Measurements from ENCODE around the gene SH3BP1. TPM values are rescaled to one million over a fixed set of nuclear protein-coding genes. Genes with fewer than 3 reads are reported as not detected.

Gene SH3BP1
- total and polyA plus RNA-seq, 2 of the 13 experiments (the other 11 are each of a cell fraction or from before 2014, with no cell fraction given) = 8.4 to 18.5 TPM

DNA sequence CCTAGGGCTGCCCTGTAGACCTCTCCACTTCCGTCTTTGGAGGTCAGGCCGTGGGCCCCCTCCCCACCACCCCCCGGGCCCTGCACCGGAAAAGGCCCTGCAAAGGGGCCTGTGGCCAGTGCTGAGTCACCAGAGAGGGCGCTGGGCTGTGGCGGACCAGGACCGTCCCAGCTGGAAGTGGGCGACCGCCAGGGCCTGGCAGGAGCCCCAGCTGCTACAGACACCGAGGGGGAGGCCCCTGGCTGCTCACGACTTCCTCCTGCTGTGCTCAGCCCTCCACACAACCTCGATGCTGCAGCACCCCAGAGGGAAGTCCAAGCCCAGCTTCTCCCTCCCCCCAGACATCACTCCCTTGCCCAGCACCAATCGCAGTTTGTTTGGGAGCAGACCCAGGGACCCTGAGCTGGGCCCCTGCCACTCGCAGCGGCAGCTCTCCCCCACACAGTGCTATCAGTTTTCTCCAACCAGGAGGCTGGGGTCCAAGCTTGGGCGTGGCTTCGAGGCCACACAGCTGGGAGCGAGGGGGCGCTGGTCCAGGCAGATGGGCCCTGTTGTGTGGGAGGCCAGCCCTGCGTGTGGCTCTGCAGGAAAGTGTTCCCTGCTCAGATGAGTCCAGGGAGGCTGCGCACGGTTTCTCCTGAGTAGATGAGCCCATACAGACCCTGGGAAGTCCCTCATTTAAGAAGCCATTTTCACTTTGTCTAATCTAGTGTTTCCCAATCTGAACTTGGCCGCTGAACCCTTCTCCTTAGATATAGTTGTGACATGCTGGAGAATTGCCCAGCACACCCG lies 5.6 kb upstream of the SH3BP1 start (continued):
- TF ChIP-seq EP300 (IDR thresholded peaks at IDR 0.05; ENCODE audit: low read depth in 2 of 2, low read length in 2 of 2) (peak in 1 of 2 experiments; percentile 4; a peak in 1 of 4 replicates), EP300 (CRISPR knock-in tag; IDR thresholded peaks at IDR 0.05; ENCODE audit: borderline replicate concordance) (no peak), ZNF83 (CRISPR knock-in tag; IDR thresholded peaks at IDR 0.05; ENCODE audit: borderline replicate concordance) (no peak), HOXA7 (CRISPR knock-in tag; IDR thresholded peaks at IDR 0.05) (no peak), HCFC1 (IDR thresholded peaks at IDR 0.05; ENCODE audit: low read depth, low read length) (no peak), TCF12 (IDR thresholded peaks at IDR 0.05) (no peak), TCF12 (CRISPR knock-in tag; IDR thresholded peaks at IDR 0.05) (peak; percentile 71), PAX8 (CRISPR knock-in tag; IDR thresholded peaks at IDR 0.05; ENCODE audit: borderline replicate concordance) (no peak), KLF12 (CRISPR knock-in tag; IDR thresholded peaks at IDR 0.05; ENCODE audit: borderline replicate concordance) (0 out of 2 replicates have a peak, but pooled peaks have one; percentile 45), ZNF34 (CRISPR knock-in tag; IDR thresholded peaks at IDR 0.05; ENCODE audit: borderline replicate concordance) (no peak), ZNF724P (CRISPR knock-in tag; IDR thresholded peaks at IDR 0.05; ENCODE audit: borderline replicate concordance) (no peak), TOE1 (CRISPR knock-in tag; IDR thresholded peaks at IDR 0.05) (0 out of 2 replicates have a peak, but pooled peaks have one; percentile 14), ZSCAN22 (CRISPR knock-in tag; IDR thresholded peaks at IDR 0.05) (peak; percentile 21; the same call in 1 of the 2 replicates)
- TF ChIP-seq, protein P1, sequence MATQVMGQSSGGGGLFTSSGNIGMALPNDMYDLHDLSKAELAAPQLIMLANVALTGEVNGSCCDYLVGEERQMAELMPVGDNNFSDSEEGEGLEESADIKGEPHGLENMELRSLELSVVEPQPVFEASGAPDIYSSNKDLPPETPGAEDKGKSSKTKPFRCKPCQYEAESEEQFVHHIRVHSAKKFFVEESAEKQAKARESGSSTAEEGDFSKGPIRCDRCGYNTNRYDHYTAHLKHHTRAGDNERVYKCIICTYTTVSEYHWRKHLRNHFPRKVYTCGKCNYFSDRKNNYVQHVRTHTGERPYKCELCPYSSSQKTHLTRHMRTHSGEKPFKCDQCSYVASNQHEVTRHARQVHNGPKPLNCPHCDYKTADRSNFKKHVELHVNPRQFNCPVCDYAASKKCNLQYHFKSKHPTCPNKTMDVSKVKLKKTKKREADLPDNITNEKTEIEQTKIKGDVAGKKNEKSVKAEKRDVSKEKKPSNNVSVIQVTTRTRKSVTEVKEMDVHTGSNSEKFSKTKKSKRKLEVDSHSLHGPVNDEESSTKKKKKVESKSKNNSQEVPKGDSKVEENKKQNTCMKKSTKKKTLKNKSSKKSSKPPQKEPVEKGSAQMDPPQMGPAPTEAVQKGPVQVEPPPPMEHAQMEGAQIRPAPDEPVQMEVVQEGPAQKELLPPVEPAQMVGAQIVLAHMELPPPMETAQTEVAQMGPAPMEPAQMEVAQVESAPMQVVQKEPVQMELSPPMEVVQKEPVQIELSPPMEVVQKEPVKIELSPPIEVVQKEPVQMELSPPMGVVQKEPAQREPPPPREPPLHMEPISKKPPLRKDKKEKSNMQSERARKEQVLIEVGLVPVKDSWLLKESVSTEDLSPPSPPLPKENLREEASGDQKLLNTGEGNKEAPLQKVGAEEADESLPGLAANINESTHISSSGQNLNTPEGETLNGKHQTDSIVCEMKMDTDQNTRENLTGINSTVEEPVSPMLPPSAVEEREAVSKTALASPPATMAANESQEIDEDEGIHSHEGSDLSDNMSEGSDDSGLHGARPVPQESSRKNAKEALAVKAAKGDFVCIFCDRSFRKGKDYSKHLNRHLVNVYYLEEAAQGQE (IDR thresholded peaks at IDR 0.05; ENCODE audit: borderline replicate concordance in 1 of 2, low read depth in 1 of 2, low read length in 2 of 2) = no peak
- TF ChIP-seq, protein P2, sequence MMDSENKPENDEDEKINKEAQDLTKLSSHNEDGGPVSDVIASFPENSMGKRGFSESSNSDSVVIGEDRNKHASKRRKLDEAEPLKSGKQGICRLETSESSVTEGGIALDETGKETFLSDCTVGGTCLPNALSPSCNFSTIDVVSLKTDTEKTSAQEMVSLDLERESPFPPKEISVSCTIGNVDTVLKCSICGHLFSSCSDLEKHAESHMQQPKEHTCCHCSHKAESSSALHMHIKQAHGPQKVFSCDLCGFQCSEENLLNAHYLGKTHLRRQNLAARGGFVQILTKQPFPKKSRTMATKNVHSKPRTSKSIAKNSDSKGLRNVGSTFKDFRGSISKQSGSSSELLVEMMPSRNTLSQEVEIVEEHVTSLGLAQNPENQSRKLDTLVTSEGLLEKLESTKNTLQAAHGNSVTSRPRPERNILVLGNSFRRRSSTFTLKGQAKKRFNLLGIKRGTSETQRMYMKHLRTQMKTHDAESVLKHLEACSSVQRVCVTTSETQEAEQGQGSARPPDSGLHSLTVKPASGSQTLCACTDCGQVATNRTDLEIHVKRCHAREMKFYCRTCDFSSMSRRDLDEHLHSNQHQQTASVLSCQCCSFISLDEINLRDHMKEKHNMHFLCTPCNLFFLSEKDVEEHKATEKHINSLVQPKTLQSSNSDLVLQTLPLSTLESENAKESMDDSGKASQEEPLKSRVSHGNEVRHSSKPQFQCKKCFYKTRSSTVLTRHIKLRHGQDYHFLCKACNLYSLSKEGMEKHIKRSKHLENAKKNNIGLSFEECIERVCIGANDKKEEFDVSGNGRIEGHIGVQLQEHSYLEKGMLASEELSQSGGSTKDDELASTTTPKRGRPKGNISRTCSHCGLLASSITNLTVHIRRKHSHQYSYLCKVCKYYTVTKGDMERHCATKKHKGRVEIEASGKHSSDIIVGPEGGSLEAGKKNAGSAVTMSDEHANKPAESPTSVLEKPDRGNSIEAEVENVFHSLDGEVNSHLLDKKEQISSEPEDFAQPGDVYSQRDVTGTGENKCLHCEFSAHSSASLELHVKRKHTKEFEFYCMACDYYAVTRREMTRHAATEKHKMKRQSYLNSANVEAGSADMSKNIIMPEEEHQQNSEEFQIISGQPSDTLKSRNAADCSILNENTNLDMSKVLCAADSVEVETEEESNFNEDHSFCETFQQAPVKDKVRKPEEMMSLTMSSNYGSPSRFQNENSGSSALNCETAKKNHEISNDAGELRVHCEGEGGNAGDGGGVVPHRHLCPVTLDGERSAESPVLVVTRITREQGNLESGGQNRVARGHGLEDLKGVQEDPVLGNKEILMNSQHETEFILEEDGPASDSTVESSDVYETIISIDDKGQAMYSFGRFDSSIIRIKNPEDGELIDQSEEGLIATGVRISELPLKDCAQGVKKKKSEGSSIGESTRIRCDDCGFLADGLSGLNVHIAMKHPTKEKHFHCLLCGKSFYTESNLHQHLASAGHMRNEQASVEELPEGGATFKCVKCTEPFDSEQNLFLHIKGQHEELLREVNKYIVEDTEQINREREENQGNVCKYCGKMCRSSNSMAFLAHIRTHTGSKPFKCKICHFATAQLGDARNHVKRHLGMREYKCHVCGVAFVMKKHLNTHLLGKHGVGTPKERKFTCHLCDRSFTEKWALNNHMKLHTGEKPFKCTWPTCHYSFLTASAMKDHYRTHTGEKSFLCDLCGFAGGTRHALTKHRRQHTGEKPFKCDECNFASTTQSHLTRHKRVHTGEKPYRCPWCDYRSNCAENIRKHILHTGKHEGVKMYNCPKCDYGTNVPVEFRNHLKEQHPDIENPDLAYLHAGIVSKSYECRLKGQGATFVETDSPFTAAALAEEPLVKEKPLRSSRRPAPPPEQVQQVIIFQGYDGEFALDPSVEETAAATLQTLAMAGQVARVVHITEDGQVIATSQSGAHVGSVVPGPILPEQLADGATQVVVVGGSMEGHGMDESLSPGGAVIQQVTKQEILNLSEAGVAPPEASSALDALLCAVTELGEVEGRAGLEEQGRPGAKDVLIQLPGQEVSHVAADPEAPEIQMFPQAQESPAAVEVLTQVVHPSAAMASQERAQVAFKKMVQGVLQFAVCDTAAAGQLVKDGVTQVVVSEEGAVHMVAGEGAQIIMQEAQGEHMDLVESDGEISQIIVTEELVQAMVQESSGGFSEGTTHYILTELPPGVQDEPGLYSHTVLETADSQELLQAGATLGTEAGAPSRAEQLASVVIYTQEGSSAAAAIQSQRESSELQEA (CRISPR knock-in tag; IDR thresholded peaks at IDR 0.05; ENCODE audit: not compliant biosample characterization) = no peak
- TF ChIP-seq, protein P3, sequence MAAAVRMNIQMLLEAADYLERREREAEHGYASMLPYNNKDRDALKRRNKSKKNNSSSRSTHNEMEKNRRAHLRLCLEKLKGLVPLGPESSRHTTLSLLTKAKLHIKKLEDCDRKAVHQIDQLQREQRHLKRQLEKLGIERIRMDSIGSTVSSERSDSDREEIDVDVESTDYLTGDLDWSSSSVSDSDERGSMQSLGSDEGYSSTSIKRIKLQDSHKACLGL (CRISPR knock-in tag; IDR thresholded peaks at IDR 0.05) = peak; percentile 57; the same call in 1 of the 2 replicates

Data from HepG2 (cell line).